HCT116 (cell line): ENCODE measurements around the gene GEMIN2.

Experiments used
- ELF1 ChIP-seq: IDR thresholded peaks from 2 replicates; pipeline ENCODE4 v1.6.1; 2012; ENCODE audit warnings: low read depth, borderline replicate concordance
- EZH2 ChIP-seq: fragments of 200-600 bp; sonication (generic); IDR thresholded peaks from 2 replicates; pipeline ENCODE4 v1.6.1; 2017; ENCODE audit warnings: antibody characterized with exemption, mixed run types
- EZH2phosphoT487 ChIP-seq: fragments of 200-600 bp; IDR thresholded peaks from 2 replicates; pipeline ENCODE4 v1.6.1; 2018; ENCODE audit warnings: antibody characterized with exemption, borderline replicate concordance
- JUND ChIP-seq: IDR thresholded peaks from 2 replicates; pipeline ENCODE4 v1.6.1; 2012
- POLR2A ChIP-seq: IDR thresholded peaks from 2 replicates; pipeline ENCODE4 v1.7.0; 2011; ENCODE audit warnings: borderline replicate concordance; ENCODE audit not compliant: insufficient read depth, insufficient read length; ENCODE audit errors: extremely low read depth
- POLR2AphosphoS5 ChIP-seq: IDR thresholded peaks from 2 replicates; pipeline ENCODE4 v1.6.1; 2011; ENCODE audit warnings: mild to moderate bottlenecking, low read depth, low read length, moderate library complexity
- YY1 ChIP-seq: IDR thresholded peaks from 2 replicates; pipeline ENCODE4 v1.6.1; 2011; ENCODE audit warnings: low read length, low read depth, moderate library complexity, mild to moderate bottlenecking; ENCODE audit not compliant: insufficient replicate concordance; ENCODE audit errors: extremely low read depth
- ZNF274 ChIP-seq: fragments of 200-500 bp; sonication (Bioruptor generic); IDR thresholded peaks from 2 replicates; pipeline ENCODE4 v1.6.1; 2014; ENCODE audit warnings: mild to moderate bottlenecking, low read depth, low read length, inconsistent platforms
- TF ChIP-seq, protein P1 (sequence below), 3 experiments: fragments of 200-600 bp in 1 of 3; sonication (generic) in 1 of 3; IDR thresholded peaks in 2 of 3; conservative IDR thresholded peaks in 1 of 3; 2 replicates each; pipeline ENCODE4 v1.5.1; 2012 to 2017; ENCODE audit warnings: low read depth in 2 of 3, low read length in 2 of 3, antibody characterized with exemption in 1 of 3, borderline replicate concordance in 1 of 3, control low read depth in 1 of 3, mild to moderate bottlenecking in 1 of 3, mixed read lengths in 1 of 3, mixed run types in 1 of 3, moderate library complexity in 1 of 3; ENCODE audit not compliant: insufficient read depth in 1 of 3
- TF ChIP-seq, protein P2 (sequence below): IDR thresholded peaks from 2 replicates; pipeline ENCODE4 v1.6.1; 2012
- TF ChIP-seq, protein P3 (sequence below): IDR thresholded peaks from 2 replicates; pipeline ENCODE4 v1.6.1; 2012; ENCODE audit warnings: low read depth

DNA sequence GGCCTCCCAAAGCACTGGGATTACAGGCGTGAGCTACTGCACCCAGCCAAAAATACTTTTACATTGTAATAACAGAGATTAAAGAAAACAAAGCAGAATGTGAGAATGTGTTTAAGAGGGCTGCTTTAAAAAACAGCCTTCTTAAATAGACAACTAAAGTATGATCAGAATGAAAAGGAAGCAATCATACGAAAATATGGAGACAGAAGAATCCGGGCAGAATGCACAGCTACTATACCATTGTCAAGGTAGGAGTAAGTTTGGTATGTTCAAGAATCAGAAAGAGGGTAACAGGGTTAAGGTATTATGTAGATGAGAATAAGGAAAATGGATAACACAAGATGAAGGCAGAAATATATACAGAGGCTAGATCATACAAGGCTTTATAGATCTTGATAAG lies 19.6 kb upstream of the GEMIN2 start:
- no peak for TF ChIP-seq EZH2
- no peak for TF ChIP-seq POLR2A
- TF ChIP-seq, protein P1, sequence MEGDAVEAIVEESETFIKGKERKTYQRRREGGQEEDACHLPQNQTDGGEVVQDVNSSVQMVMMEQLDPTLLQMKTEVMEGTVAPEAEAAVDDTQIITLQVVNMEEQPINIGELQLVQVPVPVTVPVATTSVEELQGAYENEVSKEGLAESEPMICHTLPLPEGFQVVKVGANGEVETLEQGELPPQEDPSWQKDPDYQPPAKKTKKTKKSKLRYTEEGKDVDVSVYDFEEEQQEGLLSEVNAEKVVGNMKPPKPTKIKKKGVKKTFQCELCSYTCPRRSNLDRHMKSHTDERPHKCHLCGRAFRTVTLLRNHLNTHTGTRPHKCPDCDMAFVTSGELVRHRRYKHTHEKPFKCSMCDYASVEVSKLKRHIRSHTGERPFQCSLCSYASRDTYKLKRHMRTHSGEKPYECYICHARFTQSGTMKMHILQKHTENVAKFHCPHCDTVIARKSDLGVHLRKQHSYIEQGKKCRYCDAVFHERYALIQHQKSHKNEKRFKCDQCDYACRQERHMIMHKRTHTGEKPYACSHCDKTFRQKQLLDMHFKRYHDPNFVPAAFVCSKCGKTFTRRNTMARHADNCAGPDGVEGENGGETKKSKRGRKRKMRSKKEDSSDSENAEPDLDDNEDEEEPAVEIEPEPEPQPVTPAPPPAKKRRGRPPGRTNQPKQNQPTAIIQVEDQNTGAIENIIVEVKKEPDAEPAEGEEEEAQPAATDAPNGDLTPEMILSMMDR (IDR thresholded peaks at IDR 0.05 in 2 of 3, conservative IDR thresholded peaks at IDR 0.05 in 1 of 3; ENCODE audit: borderline replicate concordance in 1 of 3, insufficient read depth in 1 of 3, low read depth in 2 of 3, low read length in 2 of 3), result no peak
- TF ChIP-seq EZH2phosphoT487, result no peak
- no peak for TF ChIP-seq POLR2AphosphoS5
- no peak for TF ChIP-seq ELF1
- TF ChIP-seq YY1, result no peak
- TF ChIP-seq, protein P2, sequence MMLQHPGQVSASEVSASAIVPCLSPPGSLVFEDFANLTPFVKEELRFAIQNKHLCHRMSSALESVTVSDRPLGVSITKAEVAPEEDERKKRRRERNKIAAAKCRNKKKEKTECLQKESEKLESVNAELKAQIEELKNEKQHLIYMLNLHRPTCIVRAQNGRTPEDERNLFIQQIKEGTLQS, result no peak
- TF ChIP-seq JUND, result no peak
- TF ChIP-seq ZNF274, result no peak
- TF ChIP-seq, protein P3, sequence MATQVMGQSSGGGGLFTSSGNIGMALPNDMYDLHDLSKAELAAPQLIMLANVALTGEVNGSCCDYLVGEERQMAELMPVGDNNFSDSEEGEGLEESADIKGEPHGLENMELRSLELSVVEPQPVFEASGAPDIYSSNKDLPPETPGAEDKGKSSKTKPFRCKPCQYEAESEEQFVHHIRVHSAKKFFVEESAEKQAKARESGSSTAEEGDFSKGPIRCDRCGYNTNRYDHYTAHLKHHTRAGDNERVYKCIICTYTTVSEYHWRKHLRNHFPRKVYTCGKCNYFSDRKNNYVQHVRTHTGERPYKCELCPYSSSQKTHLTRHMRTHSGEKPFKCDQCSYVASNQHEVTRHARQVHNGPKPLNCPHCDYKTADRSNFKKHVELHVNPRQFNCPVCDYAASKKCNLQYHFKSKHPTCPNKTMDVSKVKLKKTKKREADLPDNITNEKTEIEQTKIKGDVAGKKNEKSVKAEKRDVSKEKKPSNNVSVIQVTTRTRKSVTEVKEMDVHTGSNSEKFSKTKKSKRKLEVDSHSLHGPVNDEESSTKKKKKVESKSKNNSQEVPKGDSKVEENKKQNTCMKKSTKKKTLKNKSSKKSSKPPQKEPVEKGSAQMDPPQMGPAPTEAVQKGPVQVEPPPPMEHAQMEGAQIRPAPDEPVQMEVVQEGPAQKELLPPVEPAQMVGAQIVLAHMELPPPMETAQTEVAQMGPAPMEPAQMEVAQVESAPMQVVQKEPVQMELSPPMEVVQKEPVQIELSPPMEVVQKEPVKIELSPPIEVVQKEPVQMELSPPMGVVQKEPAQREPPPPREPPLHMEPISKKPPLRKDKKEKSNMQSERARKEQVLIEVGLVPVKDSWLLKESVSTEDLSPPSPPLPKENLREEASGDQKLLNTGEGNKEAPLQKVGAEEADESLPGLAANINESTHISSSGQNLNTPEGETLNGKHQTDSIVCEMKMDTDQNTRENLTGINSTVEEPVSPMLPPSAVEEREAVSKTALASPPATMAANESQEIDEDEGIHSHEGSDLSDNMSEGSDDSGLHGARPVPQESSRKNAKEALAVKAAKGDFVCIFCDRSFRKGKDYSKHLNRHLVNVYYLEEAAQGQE, result no peak
